ENCODE measurements around the gene TGM4. TPM values are rescaled to one million over a fixed set of nuclear protein-coding genes. Genes with fewer than 3 reads are reported as not detected.
"Not testable (repeated sequence)": the region's sequence is repeated elsewhere in the genome, so short reads cannot be mapped to it uniquely, and the experiment has no call there.

TGM4 gene
- total RNA-seq, 2 experiments from 2014 or later = not detected

DNA sequence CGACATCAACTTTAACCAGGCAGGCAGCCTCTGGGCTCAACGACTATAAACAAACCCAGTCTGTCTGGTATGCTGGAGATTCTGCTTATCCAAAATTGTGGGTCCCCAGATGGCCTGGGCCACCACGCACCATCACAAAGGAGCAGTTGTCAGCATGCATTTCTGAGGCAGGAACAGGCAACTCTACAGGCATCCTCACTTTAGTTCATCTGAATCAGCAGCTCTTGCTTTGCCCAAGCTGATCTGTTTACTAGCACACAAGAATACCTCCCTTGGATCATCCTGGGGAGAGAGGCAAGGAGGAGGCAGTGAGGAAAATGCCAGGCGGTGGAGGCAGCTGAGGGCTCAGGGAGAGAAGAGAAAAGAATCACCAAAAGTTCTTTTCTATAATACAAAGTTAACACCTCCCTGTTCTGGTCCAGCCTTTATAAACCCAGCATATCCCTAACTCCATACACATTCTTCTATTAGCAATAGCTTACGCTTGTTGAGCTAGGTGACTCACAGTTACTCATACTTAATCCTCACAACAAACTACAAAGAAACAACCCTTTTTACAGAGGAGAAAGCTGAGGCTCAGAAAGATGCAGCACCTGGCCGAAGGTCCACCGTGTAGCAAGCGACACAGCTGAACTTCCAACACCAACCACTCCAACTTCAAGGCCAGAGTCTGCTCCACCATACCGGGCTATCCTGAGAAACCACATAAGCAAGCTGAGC lies 68.0 kb downstream of the TGM4 start:
- CTCF ChIA-PET = interaction anchor here (0.7 kb wide), 1 partner anchor 49 kb away, joined by 3 read pairs; no protein-coding TSS in a partner anchor
- Mint-ChIP-seq H3K27ac (no peak overlapping the region), H3K4me1 (ENCODE audit: low read depth) (no peaks in the 10 kb centered on the region), H3K36me3 (ENCODE audit: low read depth) (peaks cover 23% of the 10 kb centered on the region), H3K4me3 (no peak overlapping the region), H3K27me3 (ENCODE audit: low read depth) (no peaks in the 10 kb centered on the region), H3K9me3 (no peaks in the 10 kb centered on the region)
- intact Hi-C loops (cut with micrococcal nuclease) = no loop called here
- DNase-seq = no peak

GRCh38 chr3:44948239-44948638 lies 73.8 kb downstream of the TGM4 start:
- intact Hi-C loops (cut with micrococcal nuclease) = no loop called here

DNA sequence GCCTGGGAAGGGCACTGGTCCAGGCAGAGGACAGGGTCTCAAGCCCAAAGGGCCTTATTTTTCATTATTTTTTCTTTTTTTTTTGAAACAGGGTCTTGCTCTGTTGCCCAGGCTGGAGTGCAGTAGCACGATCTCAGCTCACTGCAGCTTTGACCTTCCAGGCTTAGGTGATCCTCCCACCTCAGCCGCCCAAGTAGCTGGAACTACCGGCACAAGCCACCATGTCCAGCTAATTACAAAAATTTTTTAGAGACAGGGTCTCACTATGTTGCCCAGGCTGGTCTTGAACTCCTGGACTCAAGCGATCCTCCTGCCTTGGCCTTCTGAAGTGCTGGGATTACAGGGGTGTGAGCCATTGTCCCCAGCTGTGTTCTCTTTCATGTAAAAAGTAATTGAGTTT lies 75.4 kb downstream of the TGM4 start:
- H3K27ac Mint-ChIP-seq; H3K27me3 Mint-ChIP-seq (ENCODE audit: low read depth): not testable (repeated sequence)

More at GRCh38 chr3:44948239-44948638, 73.8 kb downstream of the TGM4 start:
- H3K27me3 Mint-ChIP-seq (ENCODE audit: low read depth) = no peaks in the 10 kb centered on the region
- DNase-seq = no peak
- no peak overlapping the region for H3K4me3 Mint-ChIP-seq
- no peak overlapping the region for H3K27ac Mint-ChIP-seq
- peaks cover 11% of the 10 kb centered on the region for H3K36me3 Mint-ChIP-seq (ENCODE audit: low read depth)
- CTCF ChIA-PET = no interaction called here
- H3K4me1 Mint-ChIP-seq (ENCODE audit: low read depth) = no peaks in the 10 kb centered on the region
- no peaks in the 10 kb centered on the region for H3K9me3 Mint-ChIP-seq

GRCh38 chr3:44950275-44950734 lies 75.9 kb downstream of the TGM4 start:
- intact Hi-C loops (cut with micrococcal nuclease) = no loop called here
- H3K9me3 Mint-ChIP-seq = no peaks in the 10 kb centered on the region
- no peak overlapping the region for H3K4me3 Mint-ChIP-seq
- CTCF ChIA-PET = no interaction called here
- H3K4me1 Mint-ChIP-seq (ENCODE audit: low read depth) = no peaks in the 10 kb centered on the region
- H3K27ac Mint-ChIP-seq = no peak overlapping the region
- peaks cover 5% of the 10 kb centered on the region for H3K36me3 Mint-ChIP-seq (ENCODE audit: low read depth)
- H3K27me3 Mint-ChIP-seq (ENCODE audit: low read depth) = no peaks in the 10 kb centered on the region
- no peak for DNase-seq

More for the DNA sequence above, 75.4 kb downstream of the TGM4 start:
- H3K4me1 Mint-ChIP-seq (ENCODE audit: low read depth); intact Hi-C loops (cut with micrococcal nuclease); H3K9me3 Mint-ChIP-seq; H3K36me3 Mint-ChIP-seq (ENCODE audit: low read depth); DNase-seq; H3K4me3 Mint-ChIP-seq; CTCF ChIA-PET: not testable (repeated sequence)

DNA sequence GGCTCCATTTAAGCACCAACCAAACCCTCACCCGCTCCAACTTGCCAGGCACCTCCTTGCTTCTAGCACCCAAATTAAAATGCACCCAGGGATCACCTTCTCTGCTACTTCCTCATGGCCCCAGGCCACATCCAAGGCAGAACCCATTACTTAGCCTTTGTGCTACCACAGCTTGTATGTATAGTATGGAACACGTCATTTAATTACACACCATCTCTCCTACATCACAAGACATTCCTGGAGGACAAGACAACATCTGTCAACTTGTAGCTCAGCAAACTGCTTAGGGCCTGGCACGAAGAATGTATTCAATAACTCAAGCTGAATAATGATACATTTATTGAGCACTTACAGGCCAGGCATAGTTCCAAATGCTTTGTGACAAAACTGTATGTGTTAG lies 78.3 kb downstream of the TGM4 start:
- Mint-ChIP-seq H3K9me3 (no peaks in the 10 kb centered on the region), H3K4me1 (ENCODE audit: low read depth) (no peaks in the 10 kb centered on the region), H3K4me3 (no peak overlapping the region), H3K36me3 (ENCODE audit: low read depth) (peaks cover 5% of the 10 kb centered on the region), H3K27ac (no peak overlapping the region), H3K27me3 (ENCODE audit: low read depth) (no peaks in the 10 kb centered on the region)
- CTCF ChIA-PET = no interaction called here
- intact Hi-C loops (cut with micrococcal nuclease) = no loop called here
- no peak for DNase-seq

DNA sequence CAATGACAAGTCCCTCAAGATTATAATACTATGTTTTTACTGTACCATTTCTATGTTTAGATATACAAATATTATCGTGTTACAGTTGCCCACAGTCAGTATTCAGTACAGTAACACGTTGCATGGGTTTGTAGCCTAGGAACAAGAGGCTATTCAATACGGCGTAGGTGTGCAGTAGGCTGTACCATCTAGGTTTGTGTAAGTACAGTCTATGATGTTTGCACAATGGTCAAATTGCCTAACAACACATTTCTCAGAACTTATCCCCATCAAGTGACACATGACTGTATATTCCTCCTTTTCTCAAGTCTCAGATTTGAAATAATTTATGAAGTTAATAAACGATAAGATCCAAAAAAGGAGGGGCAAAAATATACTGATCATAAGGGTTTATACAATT lies 79.9 kb downstream of the TGM4 start:
- Mint-ChIP-seq H3K4me3 (no peak overlapping the region), H3K27me3 (ENCODE audit: low read depth) (no peaks in the 10 kb centered on the region), H3K4me1 (ENCODE audit: low read depth) (no peaks in the 10 kb centered on the region), H3K9me3 (no peaks in the 10 kb centered on the region), H3K36me3 (ENCODE audit: low read depth) (peaks cover 5% of the 10 kb centered on the region), H3K27ac (no peak overlapping the region)
- intact Hi-C loops (cut with micrococcal nuclease) = no loop called here
- DNase-seq = no peak
- CTCF ChIA-PET = no interaction called here

GRCh38 chr3:44954962-44955361 lies 80.6 kb downstream of the TGM4 start:
- CTCF ChIA-PET = no interaction called here
- no peak for DNase-seq
- peaks cover 5% of the 10 kb centered on the region for H3K36me3 Mint-ChIP-seq (ENCODE audit: low read depth)
- H3K4me1 Mint-ChIP-seq (ENCODE audit: low read depth) = no peaks in the 10 kb centered on the region
- H3K9me3 Mint-ChIP-seq = no peaks in the 10 kb centered on the region
- intact Hi-C loops (cut with micrococcal nuclease) = no loop called here
- no peak overlapping the region for H3K4me3 Mint-ChIP-seq
- H3K27me3 Mint-ChIP-seq (ENCODE audit: low read depth) = no peaks in the 10 kb centered on the region
- no peak overlapping the region for H3K27ac Mint-ChIP-seq

- DNase-seq = no peak
- H3K27me3 Mint-ChIP-seq (ENCODE audit: low read depth) = no peaks in the 10 kb centered on the region
- no peaks in the 10 kb centered on the region for H3K9me3 Mint-ChIP-seq
- no peak overlapping the region for H3K4me3 Mint-ChIP-seq
- CTCF ChIA-PET = interaction anchor here (0.6 kb wide), 1 partner anchor 330 kb away, joined by 3 read pairs; no protein-coding TSS in a partner anchor
- H3K4me1 Mint-ChIP-seq (ENCODE audit: low read depth) = peaks cover 7% of the 10 kb centered on the region
- intact Hi-C loops (cut with micrococcal nuclease) = no loop called here
- no peak overlapping the region for H3K27ac Mint-ChIP-seq
- peaks cover 5% of the 10 kb centered on the region for H3K36me3 Mint-ChIP-seq (ENCODE audit: low read depth)
Observed at GRCh38 chr3:44955917-44956316, 81.5 kb downstream of the TGM4 start.

- no peak overlapping the region for H3K4me3 Mint-ChIP-seq
- H3K27me3 Mint-ChIP-seq (ENCODE audit: low read depth) = no peaks in the 10 kb centered on the region
- CTCF ChIA-PET = no interaction called here
- intact Hi-C loops (cut with micrococcal nuclease) = no loop called here
- peaks cover 4% of the 10 kb centered on the region for H3K36me3 Mint-ChIP-seq (ENCODE audit: low read depth)
- H3K9me3 Mint-ChIP-seq = no peaks in the 10 kb centered on the region
- peaks cover 11% of the 10 kb centered on the region for H3K4me1 Mint-ChIP-seq (ENCODE audit: low read depth)
- no peak for DNase-seq
- H3K27ac Mint-ChIP-seq = no peak overlapping the region
Observed at GRCh38 chr3:44957986-44958385, 83.6 kb downstream of the TGM4 start.

DNA sequence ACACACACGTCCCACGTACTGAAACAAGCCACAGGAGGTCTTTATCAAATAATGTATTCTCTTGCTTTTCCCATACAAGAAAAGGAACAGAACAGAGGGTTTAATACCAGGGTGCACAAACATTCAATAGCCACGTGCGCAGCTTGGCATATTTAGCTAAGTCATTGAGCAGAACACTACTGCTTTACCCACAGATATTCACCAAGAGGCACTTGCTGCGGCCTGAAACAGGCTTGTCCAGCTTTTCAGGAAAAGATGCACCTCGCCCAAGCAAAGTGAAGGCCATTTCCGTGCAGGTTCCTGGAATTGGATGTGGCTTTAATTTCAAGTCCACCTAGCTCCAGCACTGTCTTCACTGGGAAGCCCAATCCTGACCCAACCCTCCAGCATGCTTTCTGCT lies 84.0 kb downstream of the TGM4 start:
- H3K4me3 Mint-ChIP-seq = no peak overlapping the region
- no peak overlapping the region for H3K27ac Mint-ChIP-seq
- peaks cover 4% of the 10 kb centered on the region for H3K36me3 Mint-ChIP-seq (ENCODE audit: low read depth)
- intact Hi-C loops (cut with micrococcal nuclease) = no loop called here
- H3K9me3 Mint-ChIP-seq = no peaks in the 10 kb centered on the region
- DNase-seq = no peak
- no peaks in the 10 kb centered on the region for H3K27me3 Mint-ChIP-seq (ENCODE audit: low read depth)
- peaks cover 14% of the 10 kb centered on the region for H3K4me1 Mint-ChIP-seq (ENCODE audit: low read depth)
- CTCF ChIA-PET = no interaction called here

GRCh38 chr3:44960387-44961026 lies 86.1 kb downstream of the TGM4 start:
- CTCF ChIA-PET = no interaction called here
- Mint-ChIP-seq H3K36me3 (ENCODE audit: low read depth) (peaks cover 4% of the 10 kb centered on the region), H3K4me3 (no peak overlapping the region), H3K27ac (no peak overlapping the region), H3K4me1 (ENCODE audit: low read depth) (peaks cover 25% of the 10 kb centered on the region), H3K27me3 (ENCODE audit: low read depth) (no peaks in the 10 kb centered on the region), H3K9me3 (no peaks in the 10 kb centered on the region)
- DNase-seq = no peak
- intact Hi-C loops (cut with micrococcal nuclease) = no loop called here

- Mint-ChIP-seq H3K36me3 (ENCODE audit: low read depth) (peaks cover 3% of the 10 kb centered on the region), H3K4me3 (no peak overlapping the region), H3K9me3 (no peaks in the 10 kb centered on the region), H3K27me3 (ENCODE audit: low read depth) (no peaks in the 10 kb centered on the region), H3K4me1 (ENCODE audit: low read depth) (peaks cover 35% of the 10 kb centered on the region), H3K27ac (no peak overlapping the region)
- intact Hi-C loops (cut with micrococcal nuclease) = no loop called here
- CTCF ChIA-PET = no interaction called here
- DNase-seq = no peak
Observed at GRCh38 chr3:44961888-44962287, 87.5 kb downstream of the TGM4 start.

Measured in activated naive CD4-positive, alpha-beta T cell treated with anti-CD3 and anti-CD28 coated beads for 36 hours (primary cell).